Stimulated activated CD4-positive, alpha-beta T cell treated with anti-CD3 and anti-CD28 coated beads, Interleukin-4, amount 100 ng/mL, for 24 hours (primary cell): ENCODE results near the gene TMEM214.

ENCODE experiments used
- DNase-seq: peaks from one replicate; pipeline ENCODE4 v3.0.0-alpha.2; 2020

TMEM214 gene

GRCh38 chr2:27010139-27010538, 22.6 kb upstream of the TMEM214 start:
- DNase-seq: no peak

GRCh38 chr2:27013738-27014137, 19.0 kb upstream of the TMEM214 start:
- DNase-seq: no peak

GRCh38 chr2:27014771-27015433, 17.9 kb upstream of the TMEM214 start:
- DNase-seq: no peak

- DNase-seq: peak; percentile 49
Measured at GRCh38 chr2:27016801-27017325, 15.9 kb upstream of the TMEM214 start.

- no peak for DNase-seq
Measured at GRCh38 chr2:27018142-27018541, 14.6 kb upstream of the TMEM214 start.

- DNase-seq: no peak
Measured at GRCh38 chr2:27019459-27019858, 13.3 kb upstream of the TMEM214 start.

- no peak for DNase-seq
Measured at GRCh38 chr2:27019931-27020855, 12.6 kb upstream of the TMEM214 start.

- DNase-seq: no peak
Measured at GRCh38 chr2:27021253-27022049, 11.3 kb upstream of the TMEM214 start.

GRCh38 chr2:27023740-27024139, 9.0 kb upstream of the TMEM214 start:
- DNase-seq: no peak

GRCh38 chr2:27024188-27024587, 8.6 kb upstream of the TMEM214 start:
- no peak for DNase-seq

GRCh38 chr2:27024812-27025211, 8.0 kb upstream of the TMEM214 start:
- no peak for DNase-seq

GRCh38 chr2:27025281-27025800, 7.4 kb upstream of the TMEM214 start:
- DNase-seq: no peak

GRCh38 chr2:27025861-27026851, 6.6 kb upstream of the TMEM214 start:
- no peak for DNase-seq

- no peak for DNase-seq
Measured at GRCh38 chr2:27027211-27027651, 5.5 kb upstream of the TMEM214 start.

- no peak for DNase-seq
Measured at GRCh38 chr2:27029051-27029450, 3.7 kb upstream of the TMEM214 start.

- no peak for DNase-seq
Measured at GRCh38 chr2:27033253-27033852, 588 bp downstream of the TMEM214 start.

- DNase-seq: no peak
Measured at GRCh38 chr2:27038012-27038411, 5.2 kb downstream of the TMEM214 start.

GRCh38 chr2:27038631-27039339, 6.0 kb downstream of the TMEM214 start:
- no peak for DNase-seq

- no peak for DNase-seq
Measured at GRCh38 chr2:27039426-27039825, 6.7 kb downstream of the TMEM214 start.

- no peak for DNase-seq
Measured at GRCh38 chr2:27039871-27040270, 7.1 kb downstream of the TMEM214 start.
